Naive thymus-derived CD4-positive, alpha-beta T cell (primary cell): Measurements from ENCODE around the gene OMP. TPM values are rescaled to one million over a fixed set of nuclear protein-coding genes. Genes with fewer than 3 reads are reported as not detected.
"Not testable (repeated sequence)": the region's sequence is repeated elsewhere in the genome, so short reads cannot be mapped to it uniquely, and the experiment has no call there.

Experiments used
- ATAC-seq: fragments of 150-1000 bp; cut with Tn5 transposase; 2 replicates; pipeline ENCODE4 v1.10.0; 2021; ENCODE audit warnings: mild to moderate bottlenecking, moderate library complexity
- CTCF ChIA-PET: fragments of 350-600 bp; sonication (Branson Sonifier 250); formaldehyde crosslinking; loops from one replicate; lab custom pipeline; 2021; ENCODE audit warnings: antibody characterized with exemption; lab: Charles Lee
- POLR2A ChIA-PET: fragments of 350-600 bp; sonication (Branson Sonifier 250); formaldehyde crosslinking; loops from one replicate; lab custom pipeline; 2021; ENCODE audit warnings: antibody characterized with exemption, inconsistent platforms; lab: Charles Lee
- DNase-seq, 9 donors: peaks; one replicate each; pipeline versions ENCODE4 v3.0.0 to v3.0.0-alpha.2; 2020 to 2022; ENCODE audit warnings: mixed read lengths in 1 of 9
- H3K27ac ChIP-seq: one replicate; pipeline ENCODE4 v1.7.0; 2013; ENCODE audit warnings: mild to moderate bottlenecking, low read depth, low read length, moderate library complexity
- H3K27me3 ChIP-seq, 2 donors: one replicate each; pipeline ENCODE4 v1.7.0; 2013; ENCODE audit warnings: low read length in 2 of 2, mild to moderate bottlenecking in 2 of 2, moderate library complexity in 2 of 2; ENCODE audit not compliant: control insufficient read depth in 2 of 2, insufficient read depth in 2 of 2
- H3K36me3 ChIP-seq, 3 experiments: 1 replicate in 2 of 3; 2 replicates in 1 of 3; pipeline ENCODE4 v1.7.0; 2013; ENCODE audit warnings: low read length in 3 of 3, mild to moderate bottlenecking in 3 of 3, moderate library complexity in 1 of 3; ENCODE audit not compliant: insufficient read depth in 3 of 3, control insufficient read depth in 2 of 3
- H3K4me1 ChIP-seq, 2 donors: one replicate each; pipeline ENCODE4 v1.7.0; 2013; ENCODE audit warnings: low read length in 2 of 2, mild to moderate bottlenecking in 2 of 2, moderate library complexity in 1 of 2; ENCODE audit not compliant: control insufficient read depth in 2 of 2, insufficient read depth in 2 of 2
- H3K4me3 ChIP-seq: 2 replicates; pipeline ENCODE4 v1.7.0; 2013; ENCODE audit warnings: mild to moderate bottlenecking, low read length
- H3K9me3 ChIP-seq, 3 experiments: 1 replicate in 2 of 3; 2 replicates in 1 of 3; pipeline ENCODE4 v1.7.0; 2013; ENCODE audit warnings: low read length in 3 of 3; ENCODE audit not compliant: control insufficient read depth in 2 of 3
- H3K27ac Mint-ChIP-seq, 9 donors: one replicate each; pipeline ENCODE4 v1.8.0; 2020 to 2022; ENCODE audit warnings: mixed read lengths in 9 of 9, mild to moderate bottlenecking in 8 of 9, moderate library complexity in 5 of 9, inconsistent platforms in 2 of 9
- H3K27me3 Mint-ChIP-seq, 5 donors: one replicate each; pipeline ENCODE4 v1.8.0; 2021 to 2022; ENCODE audit warnings: mixed read lengths in 5 of 5, mild to moderate bottlenecking in 1 of 5
- H3K36me3 Mint-ChIP-seq, 5 donors: one replicate each; pipeline ENCODE4 v1.8.0; 2020 to 2022; ENCODE audit warnings: mixed read lengths in 5 of 5, mild to moderate bottlenecking in 3 of 5, inconsistent platforms in 1 of 5
- H3K4me1 Mint-ChIP-seq, 7 donors: one replicate each; pipeline ENCODE4 v1.8.0; 2020 to 2022; ENCODE audit warnings: mixed read lengths in 7 of 7, mild to moderate bottlenecking in 3 of 7, inconsistent platforms in 1 of 7
- H3K4me3 Mint-ChIP-seq, 10 donors: one replicate each; pipeline ENCODE4 v1.8.0; 2020 to 2022; ENCODE audit warnings: mild to moderate bottlenecking in 10 of 10, mixed read lengths in 10 of 10, moderate library complexity in 6 of 10, inconsistent platforms in 2 of 10
- H3K9me3 Mint-ChIP-seq, 11 donors: one replicate each; pipeline ENCODE4 v1.8.0; 2020 to 2022; ENCODE audit warnings: mixed read lengths in 11 of 11, mild to moderate bottlenecking in 4 of 11, inconsistent platforms in 1 of 11, moderate library complexity in 1 of 11
- intact Hi-C, 2 donors: fragments of 100-400 bp; cut with micrococcal nuclease; formaldehyde crosslinking; loops; one replicate each; pipeline ENCODE4 v1.15.1; 2023
- polyA plus RNA-seq, 2 donors: library from polyadenylated mRNA; unstranded; fragments of 300-500 nt; fragmentation: Illumina TruSeq; gene quantifications; one replicate each; pipeline ENCODE4 v1.2.3, GENCODE V29; 2021
- total RNA-seq, 6 experiments: library from RNA in 5 of 6; stranded (reverse) in 5 of 6; gene quantifications; 1 replicate in 5 of 6; 2 replicates in 1 of 6; pipeline ENCODE4 v1.2.3 and lab custom pipeline; 2021 to 2026

Gene OMP
- total and polyA plus RNA-seq, 7 experiments from 2014 or later, result 1.1 TPM; not detected in 6

DNA sequence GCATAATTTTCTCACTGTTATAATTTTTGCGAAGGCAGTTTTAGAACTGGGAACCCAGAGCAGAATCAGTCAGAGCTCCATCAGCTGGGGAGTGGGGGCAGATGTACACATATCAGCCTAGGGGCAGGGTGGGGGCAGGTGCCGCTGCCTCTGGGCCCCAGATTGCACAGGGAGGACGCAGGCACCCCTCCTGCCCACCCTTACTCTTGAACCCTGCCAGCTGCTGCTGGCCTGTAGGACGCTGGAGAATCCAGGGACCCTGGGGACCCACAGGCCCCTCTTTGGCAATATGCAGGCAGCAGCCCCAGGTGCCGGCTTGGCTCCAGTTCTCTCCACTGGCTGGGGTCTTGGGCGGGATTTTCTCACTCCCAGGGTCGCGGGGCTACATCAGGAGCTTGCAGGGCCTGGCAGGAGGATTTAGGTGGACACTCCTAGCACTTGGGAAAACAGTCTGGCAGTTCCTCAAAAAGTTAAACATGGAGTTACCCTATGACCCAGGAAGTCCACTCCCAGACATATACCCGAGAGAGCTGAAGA, 44.6 kb upstream of the OMP start:
- H3K4me1 ChIP-seq, result no peaks in the 10 kb centered on the region
- DNase-seq (no peak), ATAC-seq (no peak)
- H3K27ac ChIP-seq, result no peak overlapping the region
- H3K36me3 ChIP-seq, result no peaks in the 10 kb centered on the region
- Mint-ChIP-seq H3K36me3 (no peaks in the 10 kb centered on the region), H3K4me1 (no peaks in the 10 kb centered on the region), H3K4me3 (no peak overlapping the region), H3K27me3 (peaks cover 0 to 31% (median 0%) of the 10 kb centered on the region in 5 donors), H3K27ac (peak overlapping the region in 1 of 9 donors; percentile 51), H3K9me3 (peaks cover 0 to 38% (median 10%) of the 10 kb centered on the region in 11 donors)
- H3K27me3 ChIP-seq, result no peaks in the 10 kb centered on the region
- CTCF ChIA-PET, result interaction anchor here (0.8 to 1.2 kb wide), 2 partner anchors 33 to 69 kb away, joined by 3 read pairs; no protein-coding TSS in a partner anchor
- H3K9me3 ChIP-seq, result peaks cover 0 to 13% (median 0%) of the 10 kb centered on the region in 3 experiments
- no peak overlapping the region for H3K4me3 ChIP-seq
- intact Hi-C loops, result no loop called here
- POLR2A ChIA-PET, result no interaction called here

- Histone ChIP-seq H3K4me3 (no peak overlapping the region), H3K4me1 (no peaks in the 10 kb centered on the region), H3K9me3 (peaks cover 0 to 13% (median 0%) of the 10 kb centered on the region in 3 experiments), H3K27me3 (no peaks in the 10 kb centered on the region), H3K36me3 (no peaks in the 10 kb centered on the region), H3K27ac (no peak overlapping the region)
- intact Hi-C loops, result no loop called here
- ChIA-PET CTCF (interaction anchor here (1.2 kb wide), 1 partner anchor 32 kb away, joined by 3 read pairs; no protein-coding TSS in a partner anchor), POLR2A (no interaction called here)
- Mint-ChIP-seq H3K27ac (no peak overlapping the region), H3K9me3 (peaks cover 0 to 38% (median 10%) of the 10 kb centered on the region in 11 donors), H3K4me3 (no peak overlapping the region), H3K36me3 (no peaks in the 10 kb centered on the region), H3K27me3 (peaks cover 0 to 36% (median 0%) of the 10 kb centered on the region in 5 donors), H3K4me1 (no peaks in the 10 kb centered on the region)
- no peak for ATAC-seq
- DNase-seq, result no peak
These were observed 43.7 kb upstream of the OMP start for GRCh38 chr11:77058900-77059299.

GRCh38 chr11:77059806-77060205, 42.8 kb upstream of the OMP start:
- Mint-ChIP-seq H3K4me3 (no peak overlapping the region), H3K36me3 (no peaks in the 10 kb centered on the region), H3K27me3 (peaks cover 0 to 38% (median 0%) of the 10 kb centered on the region in 5 donors), H3K9me3 (peaks cover 0 to 37% (median 10%) of the 10 kb centered on the region in 11 donors), H3K27ac (no peak overlapping the region), H3K4me1 (peaks cover 0 to 2% (median 0%) of the 10 kb centered on the region in 7 donors)
- Histone ChIP-seq H3K9me3 (peaks cover 0 to 13% (median 0%) of the 10 kb centered on the region in 3 experiments), H3K4me1 (no peaks in the 10 kb centered on the region), H3K4me3 (no peak overlapping the region), H3K27ac (no peak overlapping the region), H3K36me3 (no peaks in the 10 kb centered on the region), H3K27me3 (no peaks in the 10 kb centered on the region)
- POLR2A ChIA-PET, result no interaction called here
- intact Hi-C loops, result no loop called here
- DNase-seq (no peak), ATAC-seq (no peak)
- CTCF ChIA-PET, result interaction anchor here (1.1 kb wide), 1 partner anchor 31 kb away, joined by 3 read pairs; no protein-coding TSS in a partner anchor

GRCh38 chr11:77060234-77060633, 42.4 kb upstream of the OMP start:
- ChIA-PET CTCF (interaction anchor here (1.1 kb wide), 1 partner anchor 31 kb away, joined by 3 read pairs; no protein-coding TSS in a partner anchor), POLR2A (no interaction called here)
- H3K36me3 Mint-ChIP-seq, result no peaks in the 10 kb centered on the region
- H3K9me3 Mint-ChIP-seq, result peaks cover 0 to 33% (median 10%) of the 10 kb centered on the region in 11 donors
- ATAC-seq, result no peak
- H3K4me3 Mint-ChIP-seq, result no peak overlapping the region
- peaks cover 0 to 13% (median 0%) of the 10 kb centered on the region in 3 experiments for H3K9me3 ChIP-seq
- no peaks in the 10 kb centered on the region for H3K27me3 ChIP-seq
- intact Hi-C loops, result no loop called here
- H3K36me3 ChIP-seq, result no peaks in the 10 kb centered on the region
- no peak overlapping the region for H3K27ac ChIP-seq
- peaks cover 0 to 2% (median 0%) of the 10 kb centered on the region in 7 donors for H3K4me1 Mint-ChIP-seq
- H3K4me1 ChIP-seq, result no peaks in the 10 kb centered on the region
- H3K27ac Mint-ChIP-seq, result no peak overlapping the region
- no peak overlapping the region for H3K4me3 ChIP-seq
- peaks cover 0 to 42% (median 0%) of the 10 kb centered on the region in 5 donors for H3K27me3 Mint-ChIP-seq
- no peak for DNase-seq

- POLR2A ChIA-PET, DNase-seq: not testable (repeated sequence)
These were observed 41.4 kb upstream of the OMP start for GRCh38 chr11:77061258-77061657.

GRCh38 chr11:77062924-77063323, 39.7 kb upstream of the OMP start:
- no peak overlapping the region for H3K27ac ChIP-seq
- CTCF ChIA-PET, result interaction anchor here (0.6 to 4.2 kb wide), 4 partner anchors 12 to 28 kb away, joined by 3 to 25 read pairs (median 4); no protein-coding TSS in a partner anchor
- peaks cover 0 to 56% (median 0%) of the 10 kb centered on the region in 5 donors for H3K27me3 Mint-ChIP-seq
- peaks cover 0 to 7% of the 10 kb centered on the region in 2 donors for H3K4me1 ChIP-seq
- H3K36me3 Mint-ChIP-seq, result no peaks in the 10 kb centered on the region
- no peak overlapping the region for H3K27ac Mint-ChIP-seq
- peaks cover 0 to 10% (median 1%) of the 10 kb centered on the region in 11 donors for H3K9me3 Mint-ChIP-seq
- H3K9me3 ChIP-seq, result no peaks in the 10 kb centered on the region
- H3K4me1 Mint-ChIP-seq, result peaks cover 0 to 15% (median 12%) of the 10 kb centered on the region in 7 donors
- intact Hi-C loops, result no loop called here
- H3K4me3 ChIP-seq, result no peak overlapping the region
- DNase-seq (no peak), ATAC-seq (no peak)
- POLR2A ChIA-PET, result interaction anchor here (0.7 kb wide), 1 partner anchor 1138 kb away, joined by 3 read pairs; no protein-coding TSS in a partner anchor
- H3K36me3 ChIP-seq, result no peaks in the 10 kb centered on the region
- no peak overlapping the region for H3K4me3 Mint-ChIP-seq
- H3K27me3 ChIP-seq, result no peaks in the 10 kb centered on the region

More at GRCh38 chr11:77061258-77061657, 41.4 kb upstream of the OMP start:
- Mint-ChIP-seq H3K9me3 (peaks cover 0 to 24% (median 5%) of the 10 kb centered on the region in 11 donors), H3K27me3 (peaks cover 0 to 50% (median 0%) of the 10 kb centered on the region in 5 donors)
- H3K4me1 ChIP-seq, H3K36me3 Mint-ChIP-seq, intact Hi-C loops, H3K36me3 ChIP-seq, H3K4me1 Mint-ChIP-seq, H3K4me3 ChIP-seq, CTCF ChIA-PET, H3K27ac ChIP-seq, H3K27ac Mint-ChIP-seq, H3K27me3 ChIP-seq, ATAC-seq, H3K9me3 ChIP-seq, H3K4me3 Mint-ChIP-seq: not testable (repeated sequence)
